ENCODE results near the gene RABGAP1L. TPM values are rescaled to one million over a fixed set of nuclear protein-coding genes. Genes with fewer than 3 reads are reported as not detected.

The RABGAP1L gene
- total RNA-seq, 1 donor from 2014 or later, result 80.6 TPM

- intact Hi-C loops (cut with DNase I), result no loop called here
- no peak for ATAC-seq
- no peak for TF ChIP-seq CTCF (IDR thresholded peaks at IDR 0.05)
These were observed 2.0 kb upstream of the RABGAP1L start for GRCh38 chr1:174157157-174157806.

GRCh38 chr1:174158767-174159251 is 511 bp upstream of the RABGAP1L start:
- TF ChIP-seq CTCF (IDR thresholded peaks at IDR 0.05), result no peak
- Histone ChIP-seq H3K27ac (peak overlapping the region; percentile 88), H3K4me3 (peak overlapping the region; percentile 98), H3K36me3 (no peaks in the 10 kb centered on the region), H3K9me3 (no peaks in the 10 kb centered on the region), H3K27me3 (no peaks in the 10 kb centered on the region), H3K4me1 (peaks cover 13% of the 10 kb centered on the region)
- intact Hi-C loops (cut with DNase I), result no loop called here
- ATAC-seq (no peak), DNase-seq (no peak)

More at GRCh38 chr1:174157157-174157806, 2.0 kb upstream of the RABGAP1L start:
- no peak overlapping the region for H3K27ac ChIP-seq
- DNase-seq, result no peak
- H3K9me3 ChIP-seq, result no peaks in the 10 kb centered on the region
- H3K36me3 ChIP-seq, result no peaks in the 10 kb centered on the region
- H3K27me3 ChIP-seq, result no peaks in the 10 kb centered on the region
- peaks cover 13% of the 10 kb centered on the region for H3K4me1 ChIP-seq
- H3K4me3 ChIP-seq, result no peak overlapping the region

GRCh38 chr1:174160109-174160473 is 771 bp downstream of the RABGAP1L start:
- TF ChIP-seq CTCF (IDR thresholded peaks at IDR 0.05), result no peak
- intact Hi-C loops (cut with DNase I), result no loop called here
- DNase-seq (peak; percentile 72), ATAC-seq (peak; percentile 14)
- no peaks in the 10 kb centered on the region for H3K9me3 ChIP-seq
- H3K27ac ChIP-seq, result peak overlapping the region; percentile 88
- H3K36me3 ChIP-seq, result no peaks in the 10 kb centered on the region
- H3K27me3 ChIP-seq, result no peaks in the 10 kb centered on the region
- peak overlapping the region; percentile 98 for H3K4me3 ChIP-seq
- H3K4me1 ChIP-seq, result peaks cover 13% of the 10 kb centered on the region

GRCh38 chr1:174160603-174161002 is 1.3 kb downstream of the RABGAP1L start:
- intact Hi-C loops (cut with DNase I), result no loop called here
- Histone ChIP-seq H3K27ac (no peak overlapping the region), H3K4me1 (peaks cover 13% of the 10 kb centered on the region), H3K27me3 (no peaks in the 10 kb centered on the region), H3K36me3 (no peaks in the 10 kb centered on the region), H3K4me3 (peak overlapping the region; percentile 98), H3K9me3 (no peaks in the 10 kb centered on the region)
- TF ChIP-seq CTCF (IDR thresholded peaks at IDR 0.05), result no peak
- ATAC-seq (no peak), DNase-seq (no peak)

- no peak for ATAC-seq
- Histone ChIP-seq H3K4me1 (peaks cover 18% of the 10 kb centered on the region), H3K9me3 (no peaks in the 10 kb centered on the region), H3K27me3 (no peaks in the 10 kb centered on the region), H3K36me3 (no peaks in the 10 kb centered on the region), H3K4me3 (no peak overlapping the region), H3K27ac (no peak overlapping the region)
- intact Hi-C loops (cut with DNase I), result no loop called here
- TF ChIP-seq CTCF (IDR thresholded peaks at IDR 0.05), result no peak
- no peak for DNase-seq
These were observed 2.5 kb downstream of the RABGAP1L start for GRCh38 chr1:174161813-174162212.
